ENCODE measurements around the gene PTPRF.

The PTPRF gene

DNA sequence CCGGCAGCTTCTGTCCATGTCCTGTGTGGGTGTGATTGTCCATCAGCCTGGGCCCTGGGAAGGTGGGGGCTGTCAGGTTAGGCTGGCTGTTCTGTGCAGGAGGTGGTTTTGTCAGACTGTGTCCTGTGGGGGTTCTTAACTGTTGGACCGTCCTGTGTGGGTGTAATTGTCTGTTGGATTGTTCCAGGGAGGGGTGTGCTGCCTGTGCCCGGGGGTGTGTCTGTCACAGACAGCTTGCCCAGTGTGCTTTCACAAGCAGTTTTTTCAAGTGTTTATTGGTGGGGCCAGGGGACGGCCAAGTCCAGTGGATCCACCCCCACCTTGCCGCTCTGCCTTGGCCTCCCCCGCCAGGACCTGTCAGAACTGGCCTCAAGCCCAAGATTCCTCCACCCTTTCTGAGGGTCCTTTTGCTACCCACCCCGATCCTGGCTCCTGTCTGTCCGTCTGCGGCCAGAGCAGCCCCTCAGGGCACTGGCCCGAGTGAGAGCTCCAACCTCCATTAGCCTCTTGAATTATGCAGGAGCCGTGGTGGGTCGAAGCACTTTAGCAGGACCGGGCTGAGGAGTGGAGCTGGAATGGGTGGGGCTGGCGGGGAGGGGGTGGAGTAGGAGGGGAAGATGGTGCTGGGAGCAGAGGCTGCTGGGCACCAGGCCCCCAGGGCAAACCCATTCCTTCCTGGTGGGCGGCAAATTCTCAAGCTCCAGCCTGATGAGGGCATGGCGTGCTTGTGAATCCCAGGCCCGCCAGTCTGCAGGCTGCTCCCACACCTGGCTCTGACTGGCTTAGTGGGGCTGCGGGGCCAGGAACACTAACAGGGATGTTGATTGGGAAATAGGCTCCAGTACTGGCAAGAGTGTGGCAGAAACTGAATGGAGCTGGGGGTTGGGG lies 47.2 kb downstream of the PTPRF start:
- no peak for DNase-seq (ENCODE audit: low read depth in 2 of 2, low spot score in 1 of 2)

DNA sequence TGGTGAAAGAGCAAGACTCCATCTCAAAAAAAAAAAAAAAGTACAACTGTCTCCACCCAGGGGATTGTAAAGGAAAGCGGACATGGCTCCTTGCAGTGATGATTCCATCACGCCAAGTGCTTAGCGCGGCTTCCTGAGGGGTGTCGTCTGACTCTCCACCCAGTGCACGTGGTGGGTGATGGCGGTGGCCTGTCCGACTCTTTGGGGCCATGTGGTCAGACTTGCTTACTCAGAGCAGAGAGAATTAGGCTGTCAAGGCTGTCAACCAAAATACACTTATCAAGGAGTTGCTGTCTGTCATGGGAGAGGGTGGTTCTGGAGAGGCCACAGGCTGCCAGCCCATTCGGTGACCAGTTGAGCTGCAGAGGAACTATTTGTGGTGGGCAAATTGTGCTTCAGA lies 49.4 kb downstream of the PTPRF start:
- DNase-seq (ENCODE audit: low read depth in 2 of 2, low spot score in 1 of 2), result no peak

DNA sequence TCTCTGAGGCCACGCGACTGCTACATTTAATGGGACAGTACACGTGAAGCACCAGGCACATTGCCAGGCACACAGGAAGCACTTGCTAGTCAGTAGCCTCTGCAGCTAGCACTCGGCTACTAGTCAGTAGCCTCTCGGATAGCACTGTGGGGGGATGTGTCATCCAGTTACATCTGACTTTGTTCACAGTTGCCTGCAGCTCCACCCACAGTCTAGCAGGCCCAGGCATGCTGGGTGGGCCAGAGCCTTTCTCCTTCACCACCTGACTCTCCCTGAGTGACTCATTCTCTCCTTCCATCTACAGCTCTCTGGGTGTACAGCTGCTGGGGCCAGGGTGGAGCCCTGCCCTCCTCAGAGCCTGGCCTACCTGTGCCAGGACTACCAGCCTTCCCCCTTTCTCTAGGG lies 51.5 kb downstream of the PTPRF start:
- DNase-seq (ENCODE audit: low read depth in 2 of 2, low spot score in 1 of 2), result peak in 1 of 2 donors; percentile 5

- no peak for DNase-seq (ENCODE audit: low read depth in 2 of 2, low spot score in 1 of 2)
Measured at GRCh38 chr1:43583058-43583457, 52.4 kb downstream of the PTPRF start.

GRCh38 chr1:43584204-43584603 lies 53.5 kb downstream of the PTPRF start:
- no peak for DNase-seq (ENCODE audit: low read depth in 2 of 2, low spot score in 1 of 2)

DNA sequence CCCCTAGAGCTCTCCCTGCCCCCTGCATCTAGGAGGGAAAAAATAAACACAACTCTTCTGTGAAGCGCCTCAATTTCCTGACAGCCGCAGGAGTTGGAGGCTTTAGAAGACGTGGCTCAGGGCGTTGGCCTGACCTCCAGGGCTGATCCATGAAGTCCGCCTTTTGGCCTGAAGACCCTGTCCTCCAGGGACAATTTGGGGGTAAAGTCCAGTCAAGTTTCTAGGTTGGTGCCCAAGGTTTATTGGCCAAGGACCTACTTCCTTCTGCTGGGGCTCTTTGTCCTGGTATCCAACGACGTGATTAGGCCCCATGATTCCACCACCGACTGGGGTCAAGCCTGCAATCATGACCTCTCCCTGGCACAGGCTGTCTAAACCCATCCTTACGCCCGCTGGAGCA lies 54.9 kb downstream of the PTPRF start:
- no peak for DNase-seq (ENCODE audit: low read depth in 2 of 2, low spot score in 1 of 2)

DNA sequence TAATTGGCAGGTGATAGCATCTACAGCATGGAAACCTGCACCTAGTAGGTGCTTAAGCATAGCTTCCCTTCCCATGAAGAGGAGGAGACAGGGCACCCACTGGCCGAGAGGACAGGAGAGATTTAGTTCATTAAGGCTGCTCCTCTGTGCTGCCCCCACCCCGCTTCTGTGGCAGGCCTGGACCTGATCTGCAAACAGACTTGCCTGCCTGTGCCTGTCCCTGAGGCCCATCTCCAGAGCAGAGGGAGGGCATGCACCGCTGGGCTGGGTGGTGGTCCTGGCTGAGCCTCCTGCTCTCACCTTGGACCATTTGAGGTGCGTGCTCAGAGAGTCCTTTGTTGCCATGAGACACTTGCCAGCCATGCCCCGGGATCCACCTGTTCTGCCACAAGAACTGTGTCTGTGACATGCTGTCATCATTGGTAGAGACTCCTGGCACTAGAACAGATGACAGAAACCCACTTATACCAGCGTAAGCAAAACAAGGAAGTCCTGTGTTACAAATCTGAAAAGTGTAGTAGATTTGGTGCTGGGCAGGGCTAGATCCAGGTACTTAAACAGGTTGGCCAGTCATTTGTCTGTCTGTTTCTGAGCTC lies 55.6 kb downstream of the PTPRF start:
- no peak for DNase-seq (ENCODE audit: low read depth in 2 of 2, low spot score in 1 of 2)

DNA sequence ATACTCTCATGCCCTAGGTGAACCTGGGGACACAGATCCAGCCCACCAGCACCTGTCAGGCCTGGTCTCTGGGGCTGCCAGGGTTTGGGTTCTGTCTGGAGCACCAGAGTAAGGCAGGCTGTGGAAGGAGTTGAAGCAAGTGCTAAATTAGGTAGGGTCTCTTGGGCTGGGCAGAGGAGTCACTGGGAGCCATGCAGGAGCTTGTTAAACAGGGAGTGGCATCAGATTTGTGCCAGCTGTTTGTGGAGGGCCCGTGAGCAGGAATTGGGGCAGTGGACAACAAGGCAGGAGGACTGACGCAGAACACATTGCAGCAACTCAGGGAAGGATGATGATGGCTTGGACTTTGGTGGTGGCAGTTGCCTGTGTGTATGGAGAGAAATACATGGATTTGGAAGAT lies 56.3 kb downstream of the PTPRF start:
- no peak for DNase-seq (ENCODE audit: low read depth in 2 of 2, low spot score in 1 of 2)

DNA sequence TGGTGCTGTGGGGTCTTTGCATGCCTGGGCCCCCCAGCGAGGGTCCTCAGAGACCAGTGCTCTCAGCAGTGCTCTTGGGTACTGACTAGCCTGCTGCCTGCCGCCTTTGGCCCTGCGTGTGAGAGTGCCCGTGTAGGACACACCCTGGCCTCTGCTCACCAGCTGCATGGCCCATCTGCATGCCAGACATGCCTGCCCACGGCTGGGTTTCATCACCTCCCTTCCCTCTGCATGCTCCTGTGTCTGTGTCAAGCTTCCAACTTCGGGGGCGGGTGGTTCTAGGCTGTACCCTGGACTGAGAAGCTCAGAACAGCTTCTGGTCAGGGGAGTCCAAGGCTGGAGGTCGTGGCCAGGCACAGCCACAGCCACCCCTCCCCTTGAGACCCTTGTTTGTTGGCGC lies 56.9 kb downstream of the PTPRF start:
- no peak for DNase-seq (ENCODE audit: low read depth in 2 of 2, low spot score in 1 of 2)

GRCh38 chr1:43588592-43588991 lies 57.9 kb downstream of the PTPRF start:
- no peak for DNase-seq (ENCODE audit: low read depth in 2 of 2, low spot score in 1 of 2)

GRCh38 chr1:43590388-43590925 lies 59.8 kb downstream of the PTPRF start:
- DNase-seq (ENCODE audit: low read depth in 2 of 2, low spot score in 1 of 2), result no peak

DNA sequence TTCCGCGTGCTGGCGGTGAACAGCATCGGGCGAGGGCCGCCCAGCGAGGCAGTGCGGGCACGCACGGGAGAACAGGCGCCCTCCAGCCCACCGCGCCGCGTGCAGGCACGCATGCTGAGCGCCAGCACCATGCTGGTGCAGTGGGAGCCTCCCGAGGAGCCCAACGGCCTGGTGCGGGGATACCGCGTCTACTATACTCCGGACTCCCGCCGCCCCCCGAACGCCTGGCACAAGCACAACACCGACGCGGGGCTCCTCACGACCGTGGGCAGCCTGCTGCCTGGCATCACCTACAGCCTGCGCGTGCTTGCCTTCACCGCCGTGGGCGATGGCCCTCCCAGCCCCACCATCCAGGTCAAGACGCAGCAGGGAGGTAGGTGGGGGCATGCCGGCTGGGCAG lies 60.5 kb downstream of the PTPRF start:
- DNase-seq (ENCODE audit: low read depth in 2 of 2, low spot score in 1 of 2), result no peak

DNA sequence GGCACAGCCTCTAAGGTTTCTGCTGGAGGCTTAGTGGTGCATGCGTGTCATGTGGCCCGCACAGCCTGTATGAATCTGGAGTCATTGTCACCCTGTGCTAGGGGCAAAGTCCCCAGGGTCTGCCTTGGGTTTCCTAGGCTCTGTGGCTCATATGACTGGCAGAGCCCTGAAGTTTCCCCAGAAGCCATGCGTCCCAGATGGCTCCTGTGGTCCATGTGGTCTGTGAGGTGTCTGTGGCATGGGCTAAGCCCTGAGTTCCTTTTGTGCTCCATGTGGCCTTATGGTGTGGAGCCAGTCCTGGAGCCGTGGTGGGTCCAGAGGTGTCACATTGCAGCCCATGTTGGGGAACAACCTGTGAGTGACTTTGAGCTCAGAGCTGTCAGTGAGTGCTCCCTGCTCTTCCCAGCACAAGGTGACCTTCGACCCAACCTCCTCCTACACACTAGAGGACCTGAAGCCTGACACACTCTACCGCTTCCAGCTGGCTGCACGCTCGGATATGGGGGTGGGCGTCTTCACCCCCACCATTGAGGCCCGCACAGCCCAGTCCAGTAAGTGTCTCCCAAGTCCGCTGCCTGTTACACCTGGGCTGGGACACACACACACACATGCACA lies 61.5 kb downstream of the PTPRF start:
- DNase-seq (ENCODE audit: low read depth in 2 of 2, low spot score in 1 of 2), result no peak

DNA sequence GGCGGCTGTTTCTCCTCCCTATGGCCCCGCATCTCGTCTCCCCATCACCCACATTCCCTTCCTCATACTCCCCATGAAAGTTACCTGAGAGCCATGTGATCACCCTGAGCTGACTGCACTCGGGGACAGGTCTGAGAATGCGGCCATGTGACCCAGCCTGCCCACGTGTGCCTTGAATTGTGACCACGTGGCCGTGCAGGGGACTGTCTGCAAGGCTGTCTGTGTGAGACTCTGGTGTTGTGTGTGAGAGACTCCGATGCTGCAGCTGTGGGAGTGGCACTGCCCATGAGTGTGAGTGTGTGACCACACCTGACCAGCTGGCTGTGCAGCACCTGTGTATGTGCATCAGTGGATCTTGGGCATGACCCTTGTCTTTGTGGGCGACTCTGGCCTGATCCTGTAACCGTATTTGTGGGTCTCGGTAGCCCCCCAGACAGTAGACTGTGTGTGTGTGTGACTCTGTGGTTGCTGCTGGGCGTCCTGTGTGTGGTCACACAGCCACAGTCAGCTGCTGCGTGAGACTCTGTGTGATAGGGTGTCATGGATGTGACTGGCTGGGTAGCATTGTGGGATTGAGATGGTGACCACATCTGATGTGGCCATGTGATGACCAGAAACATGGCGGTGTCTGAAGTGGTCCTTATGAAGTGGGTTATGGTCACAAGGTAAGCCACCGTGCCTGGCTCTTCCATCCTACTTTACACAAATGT lies 62.4 kb downstream of the PTPRF start:
- DNase-seq (ENCODE audit: low read depth in 2 of 2, low spot score in 1 of 2), result no peak

GRCh38 chr1:43596579-43596978 lies 65.9 kb downstream of the PTPRF start:
- no peak for DNase-seq (ENCODE audit: low read depth in 2 of 2, low spot score in 1 of 2)

- no peak for DNase-seq (ENCODE audit: low read depth in 2 of 2, low spot score in 1 of 2)
Measured at GRCh38 chr1:43597028-43597427, 66.3 kb downstream of the PTPRF start.

GRCh38 chr1:43597721-43598120 lies 67.0 kb downstream of the PTPRF start:
- DNase-seq (ENCODE audit: low read depth in 2 of 2, low spot score in 1 of 2), result no peak

GRCh38 chr1:43598622-43599021 lies 67.9 kb downstream of the PTPRF start:
- no peak for DNase-seq (ENCODE audit: low read depth in 2 of 2, low spot score in 1 of 2)

- DNase-seq (ENCODE audit: low read depth in 2 of 2, low spot score in 1 of 2), result no peak
Measured at GRCh38 chr1:43600033-43601020, 69.6 kb downstream of the PTPRF start.

DNA sequence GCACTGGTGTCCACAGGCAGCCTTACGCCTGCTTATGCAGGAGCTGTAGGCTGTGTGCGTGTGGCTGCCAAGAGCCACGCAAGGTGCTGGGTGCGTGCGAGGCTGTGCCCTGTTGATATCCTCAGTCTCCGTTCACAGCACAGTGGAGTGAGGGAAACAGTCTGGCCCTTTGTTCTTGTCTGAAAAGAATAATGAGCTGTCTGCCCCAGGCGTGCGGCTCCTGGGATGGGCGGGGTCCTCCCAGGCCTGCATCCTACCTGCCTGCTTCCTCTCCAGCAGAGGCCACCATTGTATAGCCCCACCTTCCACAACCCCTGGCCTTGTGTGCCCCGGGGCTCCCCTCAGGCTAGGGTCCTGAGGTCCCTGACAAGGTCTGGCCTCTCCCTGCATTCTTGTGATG lies 72.3 kb downstream of the PTPRF start:
- DNase-seq (ENCODE audit: low read depth in 2 of 2, low spot score in 1 of 2), result no peak
